Sigmoid colon (tissue), 4 donors: ENCODE data around the gene APBB2.

Source experiments
- CTCF ChIP-seq, 4 experiments: fragments of 450-650 bp in 3 of 4; fragments of 200-600 bp in 1 of 4; IDR thresholded peaks; one replicate each; pipeline ENCODE4 v1.5.1; 2016 to 2019; ENCODE audit warnings: antibody characterized with exemption in 4 of 4, mild to moderate bottlenecking in 3 of 4, moderate library complexity in 2 of 4
- POLR2A ChIP-seq, 2 donors: fragments of 450-650 bp; IDR thresholded peaks; one replicate each; pipeline ENCODE4 v1.6.1; 2016; ENCODE audit warnings: antibody characterized with exemption in 2 of 2, mild to moderate bottlenecking in 2 of 2, moderate library complexity in 2 of 2
- POLR2AphosphoS5 ChIP-seq, 4 donors: sonication (generic); formaldehyde crosslinking; IDR thresholded peaks; one replicate each; pipeline ENCODE4 v1.6.1; 2017; ENCODE audit warnings: antibody characterized with exemption in 4 of 4

- TF ChIP-seq CTCF (IDR thresholded peaks at IDR 0.05), result no peak
- TF ChIP-seq POLR2A (IDR thresholded peaks at IDR 0.05), result no peak
- TF ChIP-seq POLR2AphosphoS5 (IDR thresholded peaks at IDR 0.05), result no peak
Measured at GRCh38 chr4:41189076-41189475, 25.3 kb downstream of the APBB2 start.
